Measurements from ENCODE around the gene IFFO2.

Gene IFFO2

DNA sequence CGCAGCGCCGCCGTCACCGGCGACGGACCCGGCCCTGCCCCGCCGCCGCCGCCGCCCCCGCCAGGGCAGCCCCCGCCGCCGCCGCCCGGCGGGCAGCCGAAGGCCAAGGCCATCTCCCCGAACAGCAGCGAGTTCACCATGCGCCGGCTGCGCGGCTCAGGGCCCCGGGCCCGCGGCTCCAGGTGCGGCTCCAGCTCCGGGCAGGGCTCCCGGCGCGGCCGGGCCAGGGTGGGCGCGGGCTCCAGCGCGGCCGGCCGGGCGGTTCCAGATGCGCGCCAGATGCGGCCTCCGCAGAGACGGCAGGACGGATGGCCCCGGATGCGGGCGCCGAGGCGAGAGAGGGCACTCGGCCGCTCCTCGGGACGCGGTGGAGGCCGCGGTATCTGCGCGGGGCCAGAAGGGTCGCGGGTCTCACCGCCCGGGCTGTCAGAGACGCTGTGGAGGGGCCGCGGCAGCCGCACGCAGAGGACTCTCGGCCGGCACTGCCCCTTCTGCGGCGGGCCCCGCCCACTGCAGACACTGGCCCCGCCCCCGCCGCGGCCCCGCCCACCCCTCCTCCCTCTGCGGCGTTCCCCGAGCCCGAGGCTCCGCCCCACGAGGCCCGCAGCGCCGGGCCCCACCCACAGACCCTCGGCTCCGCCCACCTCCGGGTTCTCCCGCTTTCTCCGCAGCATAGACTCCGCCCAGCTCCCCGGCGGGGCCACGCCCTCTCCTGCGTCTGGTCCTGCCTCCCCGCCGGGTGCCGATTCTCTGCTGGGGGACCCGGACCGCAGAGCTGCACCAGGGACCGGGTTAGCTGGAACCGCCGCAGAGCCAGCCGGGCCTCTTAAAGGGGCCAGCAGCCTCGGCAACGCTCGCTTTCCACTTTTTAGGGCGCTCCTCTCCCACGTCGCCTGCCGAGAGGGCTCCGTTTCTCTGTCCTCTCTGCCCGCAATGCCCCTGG lies at the start of gene IFFO2:
IFFO2 (minus strand) TSS at position 484 of the 943 bp plus-strand sequence; CDS start at position 140, 344 bp downstream.
- H3K79me2 ChIP-seq (ENCODE audit: insufficient read depth, low read length) = peaks cover 42% of the 10 kb centered on the region
- peak within 1 kb of the TSS; percentile 98 for H3K4me2 ChIP-seq (ENCODE audit: low read depth, low read length, poor library complexity, severe bottlenecking)
- TF ChIP-seq, protein P1, sequence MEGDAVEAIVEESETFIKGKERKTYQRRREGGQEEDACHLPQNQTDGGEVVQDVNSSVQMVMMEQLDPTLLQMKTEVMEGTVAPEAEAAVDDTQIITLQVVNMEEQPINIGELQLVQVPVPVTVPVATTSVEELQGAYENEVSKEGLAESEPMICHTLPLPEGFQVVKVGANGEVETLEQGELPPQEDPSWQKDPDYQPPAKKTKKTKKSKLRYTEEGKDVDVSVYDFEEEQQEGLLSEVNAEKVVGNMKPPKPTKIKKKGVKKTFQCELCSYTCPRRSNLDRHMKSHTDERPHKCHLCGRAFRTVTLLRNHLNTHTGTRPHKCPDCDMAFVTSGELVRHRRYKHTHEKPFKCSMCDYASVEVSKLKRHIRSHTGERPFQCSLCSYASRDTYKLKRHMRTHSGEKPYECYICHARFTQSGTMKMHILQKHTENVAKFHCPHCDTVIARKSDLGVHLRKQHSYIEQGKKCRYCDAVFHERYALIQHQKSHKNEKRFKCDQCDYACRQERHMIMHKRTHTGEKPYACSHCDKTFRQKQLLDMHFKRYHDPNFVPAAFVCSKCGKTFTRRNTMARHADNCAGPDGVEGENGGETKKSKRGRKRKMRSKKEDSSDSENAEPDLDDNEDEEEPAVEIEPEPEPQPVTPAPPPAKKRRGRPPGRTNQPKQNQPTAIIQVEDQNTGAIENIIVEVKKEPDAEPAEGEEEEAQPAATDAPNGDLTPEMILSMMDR (conservative IDR thresholded peaks at IDR 0.05; ENCODE audit: low read length) = no peak
- no peak for TF ChIP-seq EZH2phosphoT487 (IDR thresholded peaks at IDR 0.05; ENCODE audit: borderline replicate concordance)
- peak within 1 kb of the TSS; percentile 89 for H3K4me3 ChIP-seq (ENCODE audit: low read length, poor library complexity, severe bottlenecking)
- H3F3A ChIP-seq (ENCODE audit: low read depth) = no peaks in the 10 kb centered on the region
- H3K4me1 ChIP-seq (ENCODE audit: insufficient read depth, low read length, poor library complexity, severe bottlenecking) = peaks cover 56% of the 10 kb centered on the region
- peaks cover 35% of the 10 kb centered on the region for H4K20me1 ChIP-seq (ENCODE audit: insufficient read depth, low read length, poor library complexity, severe bottlenecking)
- H3K36me3 ChIP-seq (ENCODE audit: insufficient read depth, low read length) = no peaks in the 10 kb centered on the region
- peak within 1 kb of the TSS; percentile 92 for H2AFZ ChIP-seq (ENCODE audit: low read length)
- no peaks in the 10 kb centered on the region for H3K9me3 ChIP-seq (ENCODE audit: insufficient read depth, low read depth, low read length)
- no peaks in the 10 kb centered on the region for H3K9me2 ChIP-seq (replicated peaks; ENCODE audit: low read depth, low read length)
- H3K27me3 ChIP-seq (ENCODE audit: insufficient read depth, low read length, poor library complexity, severe bottlenecking) = no peaks in the 10 kb centered on the region
- H3K9ac ChIP-seq (ENCODE audit: low read depth, low read length, poor library complexity, severe bottlenecking) = peak within 1 kb of the TSS; percentile 65

DNA sequence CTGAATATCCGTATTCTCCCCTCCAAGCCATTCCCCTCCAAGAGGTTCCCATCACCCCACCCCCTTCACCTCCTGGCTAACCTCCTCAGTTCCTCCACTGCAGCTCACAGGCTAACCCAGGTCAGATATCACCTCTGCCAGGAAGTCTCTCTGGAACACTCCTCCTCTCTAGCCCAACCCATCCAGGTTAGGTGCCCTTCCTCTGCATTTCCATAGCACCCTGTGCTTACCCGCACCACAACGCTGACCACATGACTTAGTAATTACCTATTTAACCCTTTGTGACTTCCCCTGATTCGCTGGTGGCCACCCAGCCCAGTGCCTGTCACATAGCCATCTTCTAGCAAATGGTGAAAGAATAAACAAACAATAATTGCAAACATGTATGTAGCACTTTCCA lies 49.5 kb upstream of the IFFO2 start:
- H3K9me2 ChIP-seq (replicated peaks; ENCODE audit: low read depth, low read length) = no peaks in the 10 kb centered on the region
- no peaks in the 10 kb centered on the region for H3K79me2 ChIP-seq (ENCODE audit: insufficient read depth, low read length)
- peaks cover 16% of the 10 kb centered on the region; the same call in 1 of the 2 replicates for H3K9me3 ChIP-seq (ENCODE audit: insufficient read depth, low read depth, low read length)
- no peaks in the 10 kb centered on the region for H3K36me3 ChIP-seq (ENCODE audit: insufficient read depth, low read length)
- peaks cover 16% of the 10 kb centered on the region for H3K4me1 ChIP-seq (ENCODE audit: insufficient read depth, low read length, poor library complexity, severe bottlenecking)
- no peak overlapping the region for H3K4me2 ChIP-seq (ENCODE audit: low read depth, low read length, poor library complexity, severe bottlenecking)
- H4K20me1 ChIP-seq (ENCODE audit: insufficient read depth, low read length, poor library complexity, severe bottlenecking) = no peaks in the 10 kb centered on the region
- no peak overlapping the region for H2AFZ ChIP-seq (ENCODE audit: low read length)
- 0 out of 2 replicates have a peak, but pooled peaks cover 7% of the 10 kb centered on the region for H3F3A ChIP-seq (ENCODE audit: low read depth)
- no peak overlapping the region for H3K9ac ChIP-seq (ENCODE audit: low read depth, low read length, poor library complexity, severe bottlenecking)
- H3K4me3 ChIP-seq (ENCODE audit: low read length, poor library complexity, severe bottlenecking) = no peak overlapping the region
- no peak for TF ChIP-seq EZH2phosphoT487 (IDR thresholded peaks at IDR 0.05; ENCODE audit: borderline replicate concordance)
- TF ChIP-seq, protein P1 (conservative IDR thresholded peaks at IDR 0.05; ENCODE audit: low read length) = no peak
- no peaks in the 10 kb centered on the region for H3K27me3 ChIP-seq (ENCODE audit: insufficient read depth, low read length, poor library complexity, severe bottlenecking)

GRCh38 chr1:19003371-19004290 lies 47.2 kb upstream of the IFFO2 start:
- no peaks in the 10 kb centered on the region for H3K9me2 ChIP-seq (replicated peaks; ENCODE audit: low read depth, low read length)
- no peak overlapping the region for H3K4me2 ChIP-seq (ENCODE audit: low read depth, low read length, poor library complexity, severe bottlenecking)
- H3K79me2 ChIP-seq (ENCODE audit: insufficient read depth, low read length) = no peaks in the 10 kb centered on the region
- no peaks in the 10 kb centered on the region for H3K36me3 ChIP-seq (ENCODE audit: insufficient read depth, low read length)
- H3K4me1 ChIP-seq (ENCODE audit: insufficient read depth, low read length, poor library complexity, severe bottlenecking) = no peaks in the 10 kb centered on the region
- peaks cover 23% of the 10 kb centered on the region; the same call in 1 of the 2 replicates for H3K9me3 ChIP-seq (ENCODE audit: insufficient read depth, low read depth, low read length)
- no peak for TF ChIP-seq EZH2phosphoT487 (IDR thresholded peaks at IDR 0.05; ENCODE audit: borderline replicate concordance)
- TF ChIP-seq, protein P1 (conservative IDR thresholded peaks at IDR 0.05; ENCODE audit: low read length) = no peak
- no peak overlapping the region for H3K9ac ChIP-seq (ENCODE audit: low read depth, low read length, poor library complexity, severe bottlenecking)
- H4K20me1 ChIP-seq (ENCODE audit: insufficient read depth, low read length, poor library complexity, severe bottlenecking) = no peaks in the 10 kb centered on the region
- no peak overlapping the region for H2AFZ ChIP-seq (ENCODE audit: low read length)
- no peak overlapping the region for H3K4me3 ChIP-seq (ENCODE audit: low read length, poor library complexity, severe bottlenecking)
- 0 out of 2 replicates have a peak, but pooled peaks cover 8% of the 10 kb centered on the region for H3F3A ChIP-seq (ENCODE audit: low read depth)
- no peaks in the 10 kb centered on the region for H3K27me3 ChIP-seq (ENCODE audit: insufficient read depth, low read length, poor library complexity, severe bottlenecking)

Measured in Loucy (cell line).